K562 (cell line): ENCODE data around the gene MAD1L1. TPM values are rescaled to one million over a fixed set of nuclear protein-coding genes. Genes with fewer than 3 reads are reported as not detected.

Source experiments
- ATAC-seq: fragments of 200-7000 bp; cut with Tn5 transposase; 3 replicates; pipeline ENCODE4 v1.9.1; 2020; ENCODE audit warnings: moderate library complexity
- BruUV-seq: library from RNA; stranded (reverse); fragments of 400-500 nt; replicated peaks from 2 replicates; lab custom pipeline; 2021; lab: Mats Ljungman, UMichigan
- CTCF ChIA-PET: fragments of 300-600 bp; formaldehyde crosslinking; extraction: SDS; loops from one replicate; lab custom pipeline; 2021; ENCODE audit warnings: low intra/inter-chr PET ratio; lab: Yijun Ruan, JAX
- POLR2A ChIA-PET: fragments of 300-600, 350-650 bp; sonication (Branson Sonifier 250); formaldehyde crosslinking; extraction: SDS; loops from one replicate; lab custom pipeline; 2021; ENCODE audit warnings: antibody characterized with exemption, inconsistent platforms; lab: Yijun Ruan, JAX
- DNase-seq, 4 experiments: peaks; one replicate each; pipeline versions ENCODE4 v3.0.0 to v3.0.0-alpha.2; 2011 to 2018; ENCODE audit warnings: low spot score in 3 of 4, mixed read lengths in 3 of 4; ENCODE audit errors: extremely low read depth in 1 of 4
- FAIRE-seq: peaks from 2 replicates; lab custom pipeline; 2011; peaks lifted over from hg19 to GRCh38; lab: Jason Lieb, UNC
- H2AFZ ChIP-seq: 2 replicates; pipeline ENCODE4 v1.6.0; 2011; ENCODE audit warnings: low read depth, low read length, control low read depth, inconsistent platforms
- H3K27ac ChIP-seq: fragments of 200-600 bp; 3 replicates; pipeline ENCODE4 v1.8.0; 2011; ENCODE audit warnings: low read depth, mild to moderate bottlenecking, control low read depth, inconsistent platforms, low read length, moderate library complexity, mixed read lengths; ENCODE audit errors: extremely low read depth
- H3K27me3 ChIP-seq, 2 experiments: fragments of 300-600 bp in 1 of 2; 2 replicates in 1 of 2; 3 replicates in 1 of 2; pipeline versions ENCODE4 v1.6.0 to v1.8.0; 2011; ENCODE audit warnings: inconsistent platforms in 2 of 2, low read length in 2 of 2, mild to moderate bottlenecking in 1 of 2, mixed read lengths in 1 of 2, moderate library complexity in 1 of 2; ENCODE audit not compliant: control insufficient read depth in 2 of 2, insufficient read depth in 2 of 2
- H3K36me3 ChIP-seq: fragments of 300-600 bp; 3 replicates; pipeline ENCODE4 v1.8.0; 2011; ENCODE audit warnings: mild to moderate bottlenecking, low read length, inconsistent platforms; ENCODE audit not compliant: control insufficient read depth, insufficient read depth
- H3K4me1 ChIP-seq, 2 experiments: fragments of 200-600 bp in 1 of 2; replicated peaks in 1 of 2; 2 replicates in 1 of 2; 3 replicates in 1 of 2; pipeline versions ENCODE4 v1.5.1 to v1.8.0; 2011; ENCODE audit warnings: inconsistent platforms in 2 of 2, low read length in 2 of 2, mild to moderate bottlenecking in 1 of 2, mixed read lengths in 1 of 2, moderate library complexity in 1 of 2; ENCODE audit not compliant: control insufficient read depth in 2 of 2, insufficient read depth in 2 of 2
- H3K4me2 ChIP-seq: 2 replicates; pipeline ENCODE4 v1.6.1; 2011; ENCODE audit warnings: low read length, control low read depth, inconsistent platforms, mixed read lengths; ENCODE audit not compliant: insufficient read depth
- H3K4me3 ChIP-seq: fragments of 200-600 bp; sonication (generic), shearing (Covaris generic); 2 replicates; pipeline ENCODE4 v1.5.1; 2016; ENCODE audit warnings: control low read depth, inconsistent platforms
- H3K79me2 ChIP-seq: fragments of 200-600 bp; 3 replicates; pipeline ENCODE4 v1.8.0; 2011; ENCODE audit warnings: low read length, inconsistent platforms; ENCODE audit not compliant: control insufficient read depth, insufficient read depth
- H3K9ac ChIP-seq, 2 experiments: 2 replicates each; pipeline versions ENCODE4 v1.6.0 to v1.6.1; 2011; ENCODE audit warnings: low read depth in 2 of 2, low read length in 2 of 2, control low read depth in 1 of 2, inconsistent platforms in 1 of 2, mild to moderate bottlenecking in 1 of 2, mixed read lengths in 1 of 2; ENCODE audit not compliant: insufficient read depth in 1 of 2
- H3K9me1 ChIP-seq: one replicate; pipeline ENCODE4 v1.6.0; 2011; ENCODE audit warnings: inconsistent platforms, mild to moderate bottlenecking, low read length, moderate library complexity; ENCODE audit not compliant: control insufficient read depth, insufficient read depth
- H3K9me3 ChIP-seq: replicated peaks from 2 replicates; pipeline ENCODE4 v1.5.1; 2011; ENCODE audit warnings: low read depth, low read length, inconsistent platforms; ENCODE audit not compliant: control insufficient read depth, insufficient read depth
- H4K20me1 ChIP-seq: replicated peaks from 2 replicates; pipeline ENCODE4 v1.6.1; 2011; ENCODE audit warnings: low read length, inconsistent platforms, mixed read lengths; ENCODE audit not compliant: control insufficient read depth, insufficient read depth
- BHLHE40 ChIP-seq: IDR thresholded peaks from 2 replicates; pipeline ENCODE4 v1.6.1; 2011; ENCODE audit warnings: low read length, improper control_type of control experiment
- CBX2 ChIP-seq: fragments of 200-600 bp; sonication (generic); IDR thresholded peaks from one replicate; pipeline ENCODE4 v1.6.1; 2012; ENCODE audit warnings: mild to moderate bottlenecking, low read length, inconsistent platforms; ENCODE audit not compliant: insufficient read depth, poor library complexity, severe bottlenecking
- CREB1 ChIP-seq, 2 experiments: sonication (generic) in 1 of 2; formaldehyde crosslinking in 1 of 2; IDR thresholded peaks; 2 replicates each; pipeline versions ENCODE4 v1.6.1 to v1.8.0; 2012 to 2022; ENCODE audit warnings: inconsistent platforms in 1 of 2, mild to moderate bottlenecking in 1 of 2, missing genetic modification reagents in 1 of 2, moderate library complexity in 1 of 2
- CREM ChIP-seq: IDR thresholded peaks from 2 replicates; pipeline ENCODE4 v1.6.1; 2014; ENCODE audit warnings: antibody characterized with exemption, low read depth
- ETV5 ChIP-seq: sonication (generic); formaldehyde crosslinking; IDR thresholded peaks from 2 replicates; pipeline ENCODE4 v1.4.0; 2020; ENCODE audit warnings: low read depth, mild to moderate bottlenecking, missing genetic modification reagents
- L3MBTL2 ChIP-seq: fragments of 450-650 bp; IDR thresholded peaks from 2 replicates; pipeline ENCODE4 v1.6.1; 2016; ENCODE audit warnings: mild to moderate bottlenecking, moderate library complexity
- PTTG1 ChIP-seq: fragments of 450-650 bp; IDR thresholded peaks from 2 replicates; pipeline ENCODE4 v1.6.1; 2016; ENCODE audit warnings: low read depth, mild to moderate bottlenecking, missing genetic modification characterization, missing compliant biosample characterization
- RAD51 ChIP-seq: fragments of 450-650 bp; IDR thresholded peaks from 2 replicates; pipeline ENCODE4 v1.7.1; 2016; ENCODE audit warnings: low read depth, mild to moderate bottlenecking, borderline replicate concordance
- SMARCC2 ChIP-seq: fragments of 450-650 bp; IDR thresholded peaks from 2 replicates; pipeline ENCODE4 v1.6.1; 2017; ENCODE audit warnings: antibody characterized with exemption, moderate library complexity, mild to moderate bottlenecking, low read depth
- TCF7L2 ChIP-seq: fragments of 150-350 bp; IDR thresholded peaks from 2 replicates; pipeline ENCODE4 v1.6.1; 2016; ENCODE audit warnings: low read depth, mild to moderate bottlenecking, low read length, moderate library complexity
- ZFP1 ChIP-seq: fragments of 450-650 bp; formaldehyde crosslinking; IDR thresholded peaks from 2 replicates; pipeline ENCODE4 v1.4.0; 2020; ENCODE audit warnings: mild to moderate bottlenecking, mixed read lengths
- ZNF311 ChIP-seq: fragments of 250-450 bp; sonication (Bioruptor Pico); IDR thresholded peaks from 2 replicates; pipeline ENCODE4 v1.4.0; 2020; ENCODE audit warnings: mild to moderate bottlenecking, moderate library complexity
- WGBS: fragments of 100-300 bp; shearing (Covaris generic); methylation state at CpG from one replicate; pipeline ENCODE4 v1.1.6; 2016; ENCODE audit warnings: low coverage, mixed read lengths; ENCODE audit not compliant: insufficient coverage; ENCODE audit errors: missing lambda C conversion rate; 5-methylcytosine and 5-hydroxymethylcytosine counted together
- in situ Hi-C: fragments of 300-500 bp; cut with MboI; formaldehyde crosslinking; loops from 4 replicates; pipeline ENCODE4 v1.15.0; 2018; ENCODE audit warnings: inconsistent platforms, mixed read lengths
- intact Hi-C: fragments of 100-400 bp; cut with micrococcal nuclease; formaldehyde crosslinking; loops from 2 replicates; pipeline ENCODE4 v1.14.2; 2022
- polyA plus RNA-seq, 8 experiments: library from polyadenylated mRNA; depleted of rRNA in 4 of 8; stranded (reverse) in 5 of 8; unstranded in 3 of 8; fragments of >200 nt; fragmentation: Nextera tagmentation in 2 of 8; fragmentation: Illumina TruSeq in 1 of 8; extraction: Ambion mirVana in 2 of 8; extraction: Trizol in 1 of 8; gene quantifications; 2 replicates each; pipeline versions ENCODE4 v1.2.1 to v1.2.3, GENCODE V29; 2011 to 2014; ENCODE audit warnings: inconsistent platforms in 1 of 8, missing spikeins in 1 of 8
- total RNA-seq, 7 experiments: library from RNA; depleted of rRNA in 6 of 7; stranded (reverse); fragments of >200 nt in 6 of 7; fragmentation: Illumina TruSeq in 2 of 7; extraction: Trizol in 2 of 7; gene quantifications; 2 replicates each; pipeline versions ENCODE4 v1.2.1 to v1.2.3, GENCODE V29; 2011 to 2021; ENCODE audit warnings: low replicate concordance in 1 of 7
- TF ChIP-seq, protein P1 (sequence below): sonication (generic); formaldehyde crosslinking; IDR thresholded peaks from 2 replicates; pipeline ENCODE4 v1.9.0; 2022; ENCODE audit warnings: mild to moderate bottlenecking, missing genetic modification reagents
- TF ChIP-seq, protein P2 (sequence below): sonication (generic); formaldehyde crosslinking; IDR thresholded peaks from 2 replicates; pipeline ENCODE4 v1.5.0; 2020; ENCODE audit warnings: missing genetic modification reagents
- TF ChIP-seq, protein P3 (sequence below): sonication (generic); formaldehyde crosslinking; IDR thresholded peaks from 2 replicates; pipeline ENCODE4 v1.8.0; 2022; ENCODE audit warnings: mild to moderate bottlenecking, low read depth, missing genetic modification reagents

The MAD1L1 gene
- total and polyA plus RNA-seq, 9 of the 15 experiments (the other 6 are each of a cell fraction or from before 2014, with no cell fraction given) = 1.7 to 89.7 (median 18.0) TPM

DNA sequence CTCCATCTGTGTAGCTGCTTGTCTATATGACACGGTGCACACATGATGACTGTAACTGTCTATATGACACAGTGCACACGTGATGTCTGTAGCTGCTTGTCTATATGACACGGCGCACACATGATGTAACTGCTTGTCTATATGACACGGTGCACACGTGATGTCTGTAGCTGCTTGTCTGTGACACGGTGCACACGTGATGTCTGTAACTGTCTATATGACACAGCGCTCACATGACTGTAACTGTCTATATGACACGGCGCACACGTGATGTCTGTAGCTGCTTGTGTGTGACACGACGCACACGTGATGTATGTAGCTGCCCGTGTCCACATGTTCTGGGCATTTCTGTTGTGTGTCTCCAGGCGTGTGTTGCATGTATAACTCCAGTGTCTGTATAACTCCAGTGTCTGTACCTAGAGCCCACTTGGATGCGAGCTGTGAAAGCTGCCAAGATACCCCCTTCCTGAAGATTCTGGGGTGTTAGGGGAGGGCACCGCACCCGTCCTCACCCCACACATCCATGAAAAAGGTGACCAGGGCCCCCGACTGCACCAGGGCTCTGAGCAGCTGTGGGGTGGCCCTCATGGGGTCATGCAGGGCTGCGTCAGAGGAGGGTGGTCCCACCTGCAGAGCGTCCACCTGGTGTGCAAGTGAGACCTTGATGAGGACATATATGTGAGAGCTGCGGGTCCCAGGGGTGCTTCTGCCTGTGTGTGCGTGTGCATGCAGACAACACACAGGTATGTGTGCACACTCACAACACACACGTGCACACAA, 424.7 kb downstream of the MAD1L1 start:
- Histone ChIP-seq H3K4me2 (no peak overlapping the region), H3K4me3 (no peak overlapping the region), H3K9me3 (peaks cover 5% of the 10 kb centered on the region), H3K9me1 (no peaks in the 10 kb centered on the region), H3K27me3 (no peaks in the 10 kb centered on the region; a peak in 1 of 5 replicates), H3K36me3 (no peaks in the 10 kb centered on the region), H3K79me2 (no peaks in the 10 kb centered on the region), H3K4me1 (peaks cover 0 to 26% of the 10 kb centered on the region in 2 experiments; a peak in 4 of 5 replicates), H2AFZ (no peak overlapping the region), H3K27ac (no peak overlapping the region), H3K9ac (no peak overlapping the region), H4K20me1 (no peaks in the 10 kb centered on the region)
- intact Hi-C loops (no loop called here), in situ Hi-C loops (no loop called here)
- ATAC-seq (0 out of 3 replicates have a peak, but pooled peaks have one; percentile 22), DNase-seq (no peak), FAIRE-seq (no peak)
- ChIA-PET CTCF (no interaction called here), POLR2A (no interaction called here)
- BruUV-seq = no TSS peak
- no peak for TF ChIP-seq CBX2
- TF ChIP-seq ETV5 (CRISPR knock-in tag) = no peak
- TF ChIP-seq CREB1 (IDR thresholded peaks at IDR 0.05) = no peak
- 0 out of 2 replicates have a peak, but pooled peaks have one; percentile 40 for TF ChIP-seq CREB1 (CRISPR knock-in tag; IDR thresholded peaks at IDR 0.05)
- TF ChIP-seq, protein P1, sequence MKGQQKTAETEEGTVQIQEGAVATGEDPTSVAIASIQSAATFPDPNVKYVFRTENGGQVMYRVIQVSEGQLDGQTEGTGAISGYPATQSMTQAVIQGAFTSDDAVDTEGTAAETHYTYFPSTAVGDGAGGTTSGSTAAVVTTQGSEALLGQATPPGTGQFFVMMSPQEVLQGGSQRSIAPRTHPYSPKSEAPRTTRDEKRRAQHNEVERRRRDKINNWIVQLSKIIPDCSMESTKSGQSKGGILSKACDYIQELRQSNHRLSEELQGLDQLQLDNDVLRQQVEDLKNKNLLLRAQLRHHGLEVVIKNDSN (CRISPR knock-in tag) = peak; percentile 78
- TF ChIP-seq PTTG1 (tag) = no peak
- no peak for TF ChIP-seq L3MBTL2
- TF ChIP-seq, protein P2, sequence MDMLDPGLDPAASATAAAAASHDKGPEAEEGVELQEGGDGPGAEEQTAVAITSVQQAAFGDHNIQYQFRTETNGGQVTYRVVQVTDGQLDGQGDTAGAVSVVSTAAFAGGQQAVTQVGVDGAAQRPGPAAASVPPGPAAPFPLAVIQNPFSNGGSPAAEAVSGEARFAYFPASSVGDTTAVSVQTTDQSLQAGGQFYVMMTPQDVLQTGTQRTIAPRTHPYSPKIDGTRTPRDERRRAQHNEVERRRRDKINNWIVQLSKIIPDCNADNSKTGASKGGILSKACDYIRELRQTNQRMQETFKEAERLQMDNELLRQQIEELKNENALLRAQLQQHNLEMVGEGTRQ = peak; percentile 45; the same call in 1 of the 2 replicates
- TF ChIP-seq ZFP1 (CRISPR knock-in tag) = no peak
- no peak for TF ChIP-seq SMARCC2
- TF ChIP-seq, protein P3, sequence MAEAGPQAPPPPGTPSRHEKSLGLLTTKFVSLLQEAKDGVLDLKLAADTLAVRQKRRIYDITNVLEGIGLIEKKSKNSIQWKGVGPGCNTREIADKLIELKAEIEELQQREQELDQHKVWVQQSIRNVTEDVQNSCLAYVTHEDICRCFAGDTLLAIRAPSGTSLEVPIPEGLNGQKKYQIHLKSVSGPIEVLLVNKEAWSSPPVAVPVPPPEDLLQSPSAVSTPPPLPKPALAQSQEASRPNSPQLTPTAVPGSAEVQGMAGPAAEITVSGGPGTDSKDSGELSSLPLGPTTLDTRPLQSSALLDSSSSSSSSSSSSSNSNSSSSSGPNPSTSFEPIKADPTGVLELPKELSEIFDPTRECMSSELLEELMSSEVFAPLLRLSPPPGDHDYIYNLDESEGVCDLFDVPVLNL (CRISPR knock-in tag) = no peak
- TF ChIP-seq RAD51 = peak; percentile 61; the same call in 1 of the 2 replicates
- no peak for TF ChIP-seq TCF7L2
- no peak for TF ChIP-seq ZNF311 (CRISPR knock-in tag)
- 0 out of 2 replicates have a peak, but pooled peaks have one; percentile 19 for TF ChIP-seq CREM
- TF ChIP-seq BHLHE40 = peak; percentile 30; the same call in 1 of the 2 replicates
- WGBS = 42% methylated on average over 26 of the region's 26 CpGs
